GM12864 (cell line): ENCODE results near the gene ICAM2.

ENCODE experiments used
- DNase-seq: peaks from one replicate; pipeline ENCODE4 v3.0.0-alpha.2; 2011; ENCODE audit warnings: low read depth
- H3K4me3 ChIP-seq: 2 replicates; pipeline ENCODE4 v1.5.1; 2011; ENCODE audit warnings: mild to moderate bottlenecking, low read depth, low read length, control low read depth
- TF ChIP-seq, protein P1 (sequence below): IDR thresholded peaks from 2 replicates; pipeline ENCODE4 v1.5.1; 2011; ENCODE audit warnings: low read depth, mild to moderate bottlenecking, moderate library complexity, low read length, control low read depth, inconsistent platforms; ENCODE audit errors: missing control alignments

The ICAM2 gene

GRCh38 chr17:64042700-64043485, 22.5 kb upstream of the ICAM2 start:
- H3K4me3 ChIP-seq = no peak overlapping the region
- DNase-seq = no peak
- TF ChIP-seq, protein P1, sequence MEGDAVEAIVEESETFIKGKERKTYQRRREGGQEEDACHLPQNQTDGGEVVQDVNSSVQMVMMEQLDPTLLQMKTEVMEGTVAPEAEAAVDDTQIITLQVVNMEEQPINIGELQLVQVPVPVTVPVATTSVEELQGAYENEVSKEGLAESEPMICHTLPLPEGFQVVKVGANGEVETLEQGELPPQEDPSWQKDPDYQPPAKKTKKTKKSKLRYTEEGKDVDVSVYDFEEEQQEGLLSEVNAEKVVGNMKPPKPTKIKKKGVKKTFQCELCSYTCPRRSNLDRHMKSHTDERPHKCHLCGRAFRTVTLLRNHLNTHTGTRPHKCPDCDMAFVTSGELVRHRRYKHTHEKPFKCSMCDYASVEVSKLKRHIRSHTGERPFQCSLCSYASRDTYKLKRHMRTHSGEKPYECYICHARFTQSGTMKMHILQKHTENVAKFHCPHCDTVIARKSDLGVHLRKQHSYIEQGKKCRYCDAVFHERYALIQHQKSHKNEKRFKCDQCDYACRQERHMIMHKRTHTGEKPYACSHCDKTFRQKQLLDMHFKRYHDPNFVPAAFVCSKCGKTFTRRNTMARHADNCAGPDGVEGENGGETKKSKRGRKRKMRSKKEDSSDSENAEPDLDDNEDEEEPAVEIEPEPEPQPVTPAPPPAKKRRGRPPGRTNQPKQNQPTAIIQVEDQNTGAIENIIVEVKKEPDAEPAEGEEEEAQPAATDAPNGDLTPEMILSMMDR = no peak

- DNase-seq = no peak
- TF ChIP-seq, protein P1 = no peak
- H3K4me3 ChIP-seq = no peak overlapping the region
These were observed 21.5 kb upstream of the ICAM2 start for GRCh38 chr17:64041912-64042311.

- no peak for DNase-seq
- no peak overlapping the region for H3K4me3 ChIP-seq
- TF ChIP-seq, protein P1 = no peak
These were observed 19.8 kb upstream of the ICAM2 start for GRCh38 chr17:64040206-64040605.

GRCh38 chr17:64039106-64039400, 18.6 kb upstream of the ICAM2 start:
- DNase-seq = no peak
- TF ChIP-seq, protein P1 = no peak
- H3K4me3 ChIP-seq = no peak overlapping the region

GRCh38 chr17:64038331-64039105, 18.1 kb upstream of the ICAM2 start:
- TF ChIP-seq, protein P1 = no peak

DNA sequence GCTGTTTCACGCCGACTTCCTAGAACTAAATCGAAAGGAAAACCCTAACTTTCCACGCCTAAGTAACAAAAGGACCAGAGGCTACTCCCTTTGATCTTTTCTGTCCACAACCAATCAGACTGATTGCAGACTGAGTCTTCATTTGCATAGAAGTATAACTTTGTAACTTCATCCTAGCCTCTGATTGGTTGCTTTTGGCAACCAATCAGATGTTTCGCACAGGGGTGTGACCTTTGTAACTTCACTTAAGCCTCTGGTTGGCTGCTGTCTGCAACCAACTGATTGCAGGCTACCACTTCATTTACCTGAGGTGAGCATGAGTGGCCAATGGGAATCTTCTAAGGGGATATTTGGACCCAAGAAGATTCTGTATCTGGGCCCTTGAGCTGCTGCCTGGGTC, 17.4 kb upstream of the ICAM2 start:
- TF ChIP-seq, protein P1 = no peak
- no peak overlapping the region for H3K4me3 ChIP-seq
- DNase-seq = no peak

More at GRCh38 chr17:64038331-64039105, 18.1 kb upstream of the ICAM2 start:
- no peak for DNase-seq
- H3K4me3 ChIP-seq = no peak overlapping the region
